HepG2 (cell line): ENCODE results near the gene TMEM53. TPM values are rescaled to one million over a fixed set of nuclear protein-coding genes. Genes with fewer than 3 reads are reported as not detected.

Source experiments
- HDAC1 ChIP-seq: sonication (generic); formaldehyde crosslinking; IDR thresholded peaks from 2 replicates; pipeline ENCODE4 v1.5.1; 2020; ENCODE audit warnings: mild to moderate bottlenecking, missing genetic modification reagents
- HMG20B ChIP-seq: conservative IDR thresholded peaks from 2 replicates; pipeline ENCODE4 v1.6.1; 2016; ENCODE audit warnings: missing genetic modification reagents, missing compliant biosample characterization
- YEATS2 ChIP-seq: sonication (generic); formaldehyde crosslinking; IDR thresholded peaks from 2 replicates; pipeline ENCODE4 v1.4.0; 2020; ENCODE audit warnings: missing genetic modification reagents, borderline replicate concordance
- ZNF326 ChIP-seq: sonication (generic); formaldehyde crosslinking; IDR thresholded peaks from 2 replicates; pipeline ENCODE4 v1.4.0; 2020; ENCODE audit warnings: missing genetic modification reagents, borderline replicate concordance
- ZNF343 ChIP-seq: sonication (generic); formaldehyde crosslinking; IDR thresholded peaks from 2 replicates; pipeline ENCODE4 v1.4.0; 2020; ENCODE audit warnings: mild to moderate bottlenecking, missing genetic modification reagents
- ZNF749 ChIP-seq: sonication (generic); formaldehyde crosslinking; IDR thresholded peaks from 2 replicates; pipeline ENCODE4 v1.8.0; 2022; ENCODE audit warnings: mild to moderate bottlenecking, missing genetic modification reagents, moderate library complexity, borderline replicate concordance
- ZNF850 ChIP-seq: sonication (generic); formaldehyde crosslinking; conservative IDR thresholded peaks from 2 replicates; pipeline ENCODE4 v1.9.0; 2021; ENCODE audit warnings: mild to moderate bottlenecking, missing genetic modification reagents
- polyA plus RNA-seq, 8 experiments: library from polyadenylated mRNA; depleted of rRNA in 3 of 8; stranded (reverse) in 7 of 8; unstranded in 1 of 8; fragments of >200 nt; fragmentation: Illumina TruSeq in 4 of 8; extraction: Trizol in 4 of 8; gene quantifications; 2 replicates each; pipeline versions ENCODE4 v1.2.1 to v1.2.3, GENCODE V29; 2011 to 2016; ENCODE audit warnings: low read depth in 4 of 8, missing spikeins in 1 of 8, mixed read lengths in 1 of 8; ENCODE audit not compliant: insufficient read depth in 1 of 8
- total RNA-seq, 5 experiments: library from RNA; depleted of rRNA; stranded (reverse); fragments of >200 nt; fragmentation: Illumina TruSeq; extraction: Trizol; gene quantifications; 2 replicates each; pipeline ENCODE4 v1.2.3, GENCODE V29; 2016; ENCODE audit warnings: low read depth in 1 of 5
- TF ChIP-seq, protein P1 (sequence below): sonication (generic); formaldehyde crosslinking; IDR thresholded peaks from 2 replicates; pipeline ENCODE4 v1.4.0; 2020; ENCODE audit warnings: missing genetic modification reagents
- TF ChIP-seq, protein P2 (sequence below): sonication (generic); formaldehyde crosslinking; IDR thresholded peaks from 2 replicates; pipeline ENCODE4 v1.4.0; 2020; ENCODE audit warnings: missing genetic modification reagents, borderline replicate concordance
- TF ChIP-seq, protein P3 (sequence below): sonication (generic); formaldehyde crosslinking; IDR thresholded peaks from 2 replicates; pipeline ENCODE4 v1.4.0; 2020; ENCODE audit warnings: missing genetic modification reagents
- TF ChIP-seq, protein P4 (sequence below): sonication (generic); formaldehyde crosslinking; IDR thresholded peaks from 2 replicates; pipeline ENCODE4 v1.8.0; 2022; ENCODE audit warnings: missing genetic modification reagents, mild to moderate bottlenecking, borderline replicate concordance

The TMEM53 gene
- total and polyA plus RNA-seq, 2 of the 13 experiments (the other 11 are each of a cell fraction or from before 2014, with no cell fraction given): 12.6 to 20.2 TPM

DNA sequence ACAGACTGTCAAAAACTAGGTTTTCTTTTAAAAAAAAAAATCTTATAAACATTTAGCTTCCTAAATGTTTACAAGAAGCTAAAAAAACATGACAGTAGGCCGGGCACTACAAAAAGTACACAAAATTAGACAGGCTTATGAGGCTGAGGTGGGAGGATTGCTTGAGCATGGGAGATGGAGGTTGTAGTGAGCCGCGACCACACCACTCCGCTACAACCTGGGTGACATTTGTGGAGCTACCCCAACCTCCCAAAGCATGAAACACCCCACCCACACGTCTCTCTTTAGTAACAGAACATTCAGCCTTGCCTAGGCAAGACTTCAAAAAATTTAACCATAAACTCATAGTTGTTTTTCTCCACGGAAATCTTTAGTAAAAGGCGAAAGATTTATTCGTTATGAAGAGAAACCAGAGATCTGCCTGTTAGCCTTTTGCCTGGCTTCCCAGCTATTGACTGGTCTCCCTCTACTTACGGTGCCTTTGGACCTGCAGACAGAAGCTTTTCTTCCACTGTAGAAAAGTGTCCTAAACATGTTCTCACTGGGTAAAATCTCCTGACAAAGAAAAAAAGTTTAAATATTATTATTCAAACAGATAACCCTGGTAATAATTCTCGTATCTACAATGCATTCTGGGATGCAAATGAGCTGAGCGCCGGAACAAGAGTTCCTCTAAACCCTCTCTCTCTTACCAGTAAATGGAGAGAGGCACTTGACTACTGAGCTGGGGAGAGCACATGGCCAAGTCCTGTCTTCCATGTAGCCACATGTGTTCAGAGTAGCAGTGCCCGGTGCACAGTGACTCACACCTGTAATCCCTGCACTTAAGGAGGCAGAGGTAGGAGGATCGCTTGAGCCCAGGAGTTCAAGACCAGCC, 47.4 kb upstream of the TMEM53 start (continued):
- TF ChIP-seq, protein P1, sequence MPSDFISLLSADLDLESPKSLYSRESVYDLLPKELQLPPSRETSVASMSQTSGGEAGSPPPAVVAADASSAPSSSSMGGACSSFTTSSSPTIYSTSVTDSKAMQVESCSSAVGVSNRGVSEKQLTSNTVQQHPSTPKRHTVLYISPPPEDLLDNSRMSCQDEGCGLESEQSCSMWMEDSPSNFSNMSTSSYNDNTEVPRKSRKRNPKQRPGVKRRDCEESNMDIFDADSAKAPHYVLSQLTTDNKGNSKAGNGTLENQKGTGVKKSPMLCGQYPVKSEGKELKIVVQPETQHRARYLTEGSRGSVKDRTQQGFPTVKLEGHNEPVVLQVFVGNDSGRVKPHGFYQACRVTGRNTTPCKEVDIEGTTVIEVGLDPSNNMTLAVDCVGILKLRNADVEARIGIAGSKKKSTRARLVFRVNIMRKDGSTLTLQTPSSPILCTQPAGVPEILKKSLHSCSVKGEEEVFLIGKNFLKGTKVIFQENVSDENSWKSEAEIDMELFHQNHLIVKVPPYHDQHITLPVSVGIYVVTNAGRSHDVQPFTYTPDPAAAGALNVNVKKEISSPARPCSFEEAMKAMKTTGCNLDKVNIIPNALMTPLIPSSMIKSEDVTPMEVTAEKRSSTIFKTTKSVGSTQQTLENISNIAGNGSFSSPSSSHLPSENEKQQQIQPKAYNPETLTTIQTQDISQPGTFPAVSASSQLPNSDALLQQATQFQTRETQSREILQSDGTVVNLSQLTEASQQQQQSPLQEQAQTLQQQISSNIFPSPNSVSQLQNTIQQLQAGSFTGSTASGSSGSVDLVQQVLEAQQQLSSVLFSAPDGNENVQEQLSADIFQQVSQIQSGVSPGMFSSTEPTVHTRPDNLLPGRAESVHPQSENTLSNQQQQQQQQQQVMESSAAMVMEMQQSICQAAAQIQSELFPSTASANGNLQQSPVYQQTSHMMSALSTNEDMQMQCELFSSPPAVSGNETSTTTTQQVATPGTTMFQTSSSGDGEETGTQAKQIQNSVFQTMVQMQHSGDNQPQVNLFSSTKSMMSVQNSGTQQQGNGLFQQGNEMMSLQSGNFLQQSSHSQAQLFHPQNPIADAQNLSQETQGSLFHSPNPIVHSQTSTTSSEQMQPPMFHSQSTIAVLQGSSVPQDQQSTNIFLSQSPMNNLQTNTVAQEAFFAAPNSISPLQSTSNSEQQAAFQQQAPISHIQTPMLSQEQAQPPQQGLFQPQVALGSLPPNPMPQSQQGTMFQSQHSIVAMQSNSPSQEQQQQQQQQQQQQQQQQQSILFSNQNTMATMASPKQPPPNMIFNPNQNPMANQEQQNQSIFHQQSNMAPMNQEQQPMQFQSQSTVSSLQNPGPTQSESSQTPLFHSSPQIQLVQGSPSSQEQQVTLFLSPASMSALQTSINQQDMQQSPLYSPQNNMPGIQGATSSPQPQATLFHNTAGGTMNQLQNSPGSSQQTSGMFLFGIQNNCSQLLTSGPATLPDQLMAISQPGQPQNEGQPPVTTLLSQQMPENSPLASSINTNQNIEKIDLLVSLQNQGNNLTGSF: 0 out of 2 replicates have a peak, but pooled peaks have one; percentile 49
- TF ChIP-seq, protein P2, sequence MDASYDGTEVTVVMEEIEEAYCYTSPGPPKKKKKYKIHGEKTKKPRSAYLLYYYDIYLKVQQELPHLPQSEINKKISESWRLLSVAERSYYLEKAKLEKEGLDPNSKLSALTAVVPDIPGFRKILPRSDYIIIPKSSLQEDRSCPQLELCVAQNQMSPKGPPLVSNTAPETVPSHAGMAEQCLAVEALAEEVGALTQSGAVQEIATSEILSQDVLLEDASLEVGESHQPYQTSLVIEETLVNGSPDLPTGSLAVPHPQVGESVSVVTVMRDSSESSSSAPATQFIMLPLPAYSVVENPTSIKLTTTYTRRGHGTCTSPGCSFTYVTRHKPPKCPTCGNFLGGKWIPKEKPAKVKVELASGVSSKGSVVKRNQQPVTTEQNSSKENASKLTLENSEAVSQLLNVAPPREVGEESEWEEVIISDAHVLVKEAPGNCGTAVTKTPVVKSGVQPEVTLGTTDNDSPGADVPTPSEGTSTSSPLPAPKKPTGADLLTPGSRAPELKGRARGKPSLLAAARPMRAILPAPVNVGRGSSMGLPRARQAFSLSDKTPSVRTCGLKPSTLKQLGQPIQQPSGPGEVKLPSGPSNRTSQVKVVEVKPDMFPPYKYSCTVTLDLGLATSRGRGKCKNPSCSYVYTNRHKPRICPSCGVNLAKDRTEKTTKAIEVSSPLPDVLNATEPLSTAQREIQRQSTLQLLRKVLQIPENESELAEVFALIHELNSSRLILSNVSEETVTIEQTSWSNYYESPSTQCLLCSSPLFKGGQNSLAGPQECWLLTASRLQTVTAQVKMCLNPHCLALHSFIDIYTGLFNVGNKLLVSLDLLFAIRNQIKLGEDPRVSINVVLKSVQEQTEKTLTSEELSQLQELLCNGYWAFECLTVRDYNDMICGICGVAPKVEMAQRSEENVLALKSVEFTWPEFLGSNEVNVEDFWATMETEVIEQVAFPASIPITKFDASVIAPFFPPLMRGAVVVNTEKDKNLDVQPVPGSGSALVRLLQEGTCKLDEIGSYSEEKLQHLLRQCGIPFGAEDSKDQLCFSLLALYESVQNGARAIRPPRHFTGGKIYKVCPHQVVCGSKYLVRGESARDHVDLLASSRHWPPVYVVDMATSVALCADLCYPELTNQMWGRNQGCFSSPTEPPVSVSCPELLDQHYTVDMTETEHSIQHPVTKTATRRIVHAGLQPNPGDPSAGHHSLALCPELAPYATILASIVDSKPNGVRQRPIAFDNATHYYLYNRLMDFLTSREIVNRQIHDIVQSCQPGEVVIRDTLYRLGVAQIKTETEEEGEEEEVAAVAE: 0 out of 2 replicates have a peak, but pooled peaks have one; percentile 33
- TF ChIP-seq ZNF850 (CRISPR knock-in tag): no peak
- peak; percentile 84; the same call in 1 of the 2 replicates for TF ChIP-seq ZNF749
- no peak for TF ChIP-seq ZNF326 (CRISPR knock-in tag)
- peak; percentile 75 for TF ChIP-seq HMG20B (CRISPR knock-in tag)
- no peak for TF ChIP-seq HDAC1 (CRISPR knock-in tag)
- TF ChIP-seq, protein P3, sequence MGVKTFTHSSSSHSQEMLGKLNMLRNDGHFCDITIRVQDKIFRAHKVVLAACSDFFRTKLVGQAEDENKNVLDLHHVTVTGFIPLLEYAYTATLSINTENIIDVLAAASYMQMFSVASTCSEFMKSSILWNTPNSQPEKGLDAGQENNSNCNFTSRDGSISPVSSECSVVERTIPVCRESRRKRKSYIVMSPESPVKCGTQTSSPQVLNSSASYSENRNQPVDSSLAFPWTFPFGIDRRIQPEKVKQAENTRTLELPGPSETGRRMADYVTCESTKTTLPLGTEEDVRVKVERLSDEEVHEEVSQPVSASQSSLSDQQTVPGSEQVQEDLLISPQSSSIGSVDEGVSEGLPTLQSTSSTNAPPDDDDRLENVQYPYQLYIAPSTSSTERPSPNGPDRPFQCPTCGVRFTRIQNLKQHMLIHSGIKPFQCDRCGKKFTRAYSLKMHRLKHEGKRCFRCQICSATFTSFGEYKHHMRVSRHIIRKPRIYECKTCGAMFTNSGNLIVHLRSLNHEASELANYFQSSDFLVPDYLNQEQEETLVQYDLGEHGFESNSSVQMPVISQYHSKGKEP (CRISPR knock-in tag): peak; percentile 82; the same call in 1 of the 2 replicates
- TF ChIP-seq ZNF343 (CRISPR knock-in tag): no peak
- TF ChIP-seq YEATS2 (CRISPR knock-in tag): peak; percentile 30; the same call in 1 of the 2 replicates
- TF ChIP-seq, protein P4, sequence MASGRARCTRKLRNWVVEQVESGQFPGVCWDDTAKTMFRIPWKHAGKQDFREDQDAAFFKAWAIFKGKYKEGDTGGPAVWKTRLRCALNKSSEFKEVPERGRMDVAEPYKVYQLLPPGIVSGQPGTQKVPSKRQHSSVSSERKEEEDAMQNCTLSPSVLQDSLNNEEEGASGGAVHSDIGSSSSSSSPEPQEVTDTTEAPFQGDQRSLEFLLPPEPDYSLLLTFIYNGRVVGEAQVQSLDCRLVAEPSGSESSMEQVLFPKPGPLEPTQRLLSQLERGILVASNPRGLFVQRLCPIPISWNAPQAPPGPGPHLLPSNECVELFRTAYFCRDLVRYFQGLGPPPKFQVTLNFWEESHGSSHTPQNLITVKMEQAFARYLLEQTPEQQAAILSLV (CRISPR knock-in tag): no peak
